Adrenal gland (tissue), 5 donors: ENCODE data around the gene HOXB7.

Source experiments
- POLR2A ChIP-seq, 2 donors: fragments of 450-650 bp; IDR thresholded peaks; one replicate each; pipeline ENCODE4 v1.6.1; 2017; ENCODE audit warnings: antibody characterized with exemption in 2 of 2, mild to moderate bottlenecking in 2 of 2, moderate library complexity in 1 of 2
- TF ChIP-seq, protein P1 (sequence below), 6 experiments: fragments of 450-650 bp in 4 of 6; fragments of 200-600 bp in 2 of 6; sonication (generic) in 1 of 6; IDR thresholded peaks; 1 replicate in 5 of 6; 2 replicates in 1 of 6; pipeline versions ENCODE4 v1.5.1 to v1.8.0; 2016 to 2021; ENCODE audit warnings: antibody characterized with exemption in 6 of 6, mild to moderate bottlenecking in 2 of 6, moderate library complexity in 1 of 6
- donor health status: DM: no; HTN: no; CAD: no.

GRCh38 chr17:48575673-48576478 is 34.9 kb downstream of the HOXB7 start:
- TF ChIP-seq, protein P1, sequence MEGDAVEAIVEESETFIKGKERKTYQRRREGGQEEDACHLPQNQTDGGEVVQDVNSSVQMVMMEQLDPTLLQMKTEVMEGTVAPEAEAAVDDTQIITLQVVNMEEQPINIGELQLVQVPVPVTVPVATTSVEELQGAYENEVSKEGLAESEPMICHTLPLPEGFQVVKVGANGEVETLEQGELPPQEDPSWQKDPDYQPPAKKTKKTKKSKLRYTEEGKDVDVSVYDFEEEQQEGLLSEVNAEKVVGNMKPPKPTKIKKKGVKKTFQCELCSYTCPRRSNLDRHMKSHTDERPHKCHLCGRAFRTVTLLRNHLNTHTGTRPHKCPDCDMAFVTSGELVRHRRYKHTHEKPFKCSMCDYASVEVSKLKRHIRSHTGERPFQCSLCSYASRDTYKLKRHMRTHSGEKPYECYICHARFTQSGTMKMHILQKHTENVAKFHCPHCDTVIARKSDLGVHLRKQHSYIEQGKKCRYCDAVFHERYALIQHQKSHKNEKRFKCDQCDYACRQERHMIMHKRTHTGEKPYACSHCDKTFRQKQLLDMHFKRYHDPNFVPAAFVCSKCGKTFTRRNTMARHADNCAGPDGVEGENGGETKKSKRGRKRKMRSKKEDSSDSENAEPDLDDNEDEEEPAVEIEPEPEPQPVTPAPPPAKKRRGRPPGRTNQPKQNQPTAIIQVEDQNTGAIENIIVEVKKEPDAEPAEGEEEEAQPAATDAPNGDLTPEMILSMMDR (IDR thresholded peaks at IDR 0.05) = no peak
- TF ChIP-seq POLR2A (IDR thresholded peaks at IDR 0.05) = peak in 1 of 2 donors; percentile 8
